ENCODE results near the gene MAGI2.

MAGI2 gene

GRCh38 chr7:79212334-79212733 is 241.1 kb downstream of the MAGI2 start:
- TF ChIP-seq EZH2 (IDR thresholded peaks at IDR 0.05; ENCODE audit: borderline replicate concordance, low read depth, low read length, severe bottlenecking): no peak
- no peak for TF ChIP-seq CTCF (IDR thresholded peaks at IDR 0.05; ENCODE audit: borderline replicate concordance, extremely low read depth, low read length, poor library complexity, severe bottlenecking)
- H3K9me3 ChIP-seq (ENCODE audit: insufficient read depth, low read length, severe bottlenecking): no peaks in the 10 kb centered on the region

GRCh38 chr7:79211724-79212123 is 241.7 kb downstream of the MAGI2 start:
- TF ChIP-seq CTCF (IDR thresholded peaks at IDR 0.05; ENCODE audit: borderline replicate concordance, extremely low read depth, low read length, poor library complexity, severe bottlenecking): no peak
- no peak for TF ChIP-seq EZH2 (IDR thresholded peaks at IDR 0.05; ENCODE audit: borderline replicate concordance, low read depth, low read length, severe bottlenecking)
- Histone ChIP-seq H3K4me3 (ENCODE audit: low read depth in 1 of 2, low read length in 2 of 2) (no peak overlapping the region), H3K4me1 (ENCODE audit: insufficient read depth, low read length) (no peaks in the 10 kb centered on the region), H3K79me2 (ENCODE audit: insufficient read depth, low read length) (no peaks in the 10 kb centered on the region), H2AFZ (ENCODE audit: low read depth, low read length) (no peak overlapping the region), H3K36me3 (ENCODE audit: insufficient read depth, low read length) (no peaks in the 10 kb centered on the region), H4K20me1 (ENCODE audit: insufficient read depth, low read length) (no peaks in the 10 kb centered on the region), H3K4me2 (ENCODE audit: insufficient read depth, low read length) (no peak overlapping the region), H3K27me3 (ENCODE audit: insufficient read depth, low read length, poor library complexity) (no peaks in the 10 kb centered on the region), H3K9me3 (ENCODE audit: insufficient read depth, low read length, severe bottlenecking) (no peaks in the 10 kb centered on the region), H3K27ac (ENCODE audit: low read length) (no peak overlapping the region), H3K9ac (ENCODE audit: low read depth, low read length) (no peak overlapping the region)
- DNase-seq (no peak), ATAC-seq (ENCODE audit: insufficient read depth, low read depth) (no peak)

More at GRCh38 chr7:79212334-79212733, 241.1 kb downstream of the MAGI2 start:
- Histone ChIP-seq H3K27me3 (ENCODE audit: insufficient read depth, low read length, poor library complexity) (no peaks in the 10 kb centered on the region), H3K4me2 (ENCODE audit: insufficient read depth, low read length) (no peak overlapping the region), H3K4me3 (ENCODE audit: low read depth in 1 of 2, low read length in 2 of 2) (no peak overlapping the region), H2AFZ (ENCODE audit: low read depth, low read length) (no peak overlapping the region), H3K4me1 (ENCODE audit: insufficient read depth, low read length) (no peaks in the 10 kb centered on the region), H4K20me1 (ENCODE audit: insufficient read depth, low read length) (no peaks in the 10 kb centered on the region), H3K79me2 (ENCODE audit: insufficient read depth, low read length) (no peaks in the 10 kb centered on the region), H3K9ac (ENCODE audit: low read depth, low read length) (no peak overlapping the region), H3K36me3 (ENCODE audit: insufficient read depth, low read length) (no peaks in the 10 kb centered on the region), H3K27ac (ENCODE audit: low read length) (no peak overlapping the region)
- no peak for DNase-seq
- ATAC-seq (ENCODE audit: insufficient read depth, low read depth): no peak

GRCh38 chr7:79199961-79200360 is 253.5 kb downstream of the MAGI2 start:
- H3K9ac ChIP-seq (ENCODE audit: low read depth, low read length): no peak overlapping the region
- no peaks in the 10 kb centered on the region for H3K4me1 ChIP-seq (ENCODE audit: insufficient read depth, low read length)
- no peaks in the 10 kb centered on the region for H4K20me1 ChIP-seq (ENCODE audit: insufficient read depth, low read length)
- DNase-seq (no peak), ATAC-seq (ENCODE audit: insufficient read depth, low read depth) (no peak)
- no peaks in the 10 kb centered on the region for H3K36me3 ChIP-seq (ENCODE audit: insufficient read depth, low read length)
- H3K4me3 ChIP-seq (ENCODE audit: low read depth in 1 of 2, low read length in 2 of 2): no peak overlapping the region
- no peak overlapping the region for H3K4me2 ChIP-seq (ENCODE audit: insufficient read depth, low read length)
- no peak for TF ChIP-seq EZH2 (IDR thresholded peaks at IDR 0.05; ENCODE audit: borderline replicate concordance, low read depth, low read length, severe bottlenecking)
- no peak for TF ChIP-seq CTCF (IDR thresholded peaks at IDR 0.05; ENCODE audit: borderline replicate concordance, extremely low read depth, low read length, poor library complexity, severe bottlenecking)
- H2AFZ ChIP-seq (ENCODE audit: low read depth, low read length): no peak overlapping the region
- no peaks in the 10 kb centered on the region for H3K9me3 ChIP-seq (ENCODE audit: insufficient read depth, low read length, severe bottlenecking)
- no peak overlapping the region for H3K27ac ChIP-seq (ENCODE audit: low read length)
- no peaks in the 10 kb centered on the region for H3K27me3 ChIP-seq (ENCODE audit: insufficient read depth, low read length, poor library complexity)
- no peaks in the 10 kb centered on the region for H3K79me2 ChIP-seq (ENCODE audit: insufficient read depth, low read length)

- H3K9me3 ChIP-seq (ENCODE audit: insufficient read depth, low read length, severe bottlenecking): no peaks in the 10 kb centered on the region
- H3K9ac ChIP-seq (ENCODE audit: low read depth, low read length): no peak overlapping the region
- no peaks in the 10 kb centered on the region for H3K79me2 ChIP-seq (ENCODE audit: insufficient read depth, low read length)
- ATAC-seq (ENCODE audit: insufficient read depth, low read depth) (no peak), DNase-seq (no peak)
- H3K4me1 ChIP-seq (ENCODE audit: insufficient read depth, low read length): no peaks in the 10 kb centered on the region
- no peaks in the 10 kb centered on the region for H4K20me1 ChIP-seq (ENCODE audit: insufficient read depth, low read length)
- TF ChIP-seq CTCF (IDR thresholded peaks at IDR 0.05; ENCODE audit: borderline replicate concordance, extremely low read depth, low read length, poor library complexity, severe bottlenecking) (no peak), EZH2 (IDR thresholded peaks at IDR 0.05; ENCODE audit: borderline replicate concordance, low read depth, low read length, severe bottlenecking) (no peak)
- H3K27me3 ChIP-seq (ENCODE audit: insufficient read depth, low read length, poor library complexity): no peaks in the 10 kb centered on the region
- H3K27ac ChIP-seq (ENCODE audit: low read length): no peak overlapping the region
- no peak overlapping the region for H2AFZ ChIP-seq (ENCODE audit: low read depth, low read length)
- H3K36me3 ChIP-seq (ENCODE audit: insufficient read depth, low read length): no peaks in the 10 kb centered on the region
- H3K4me2 ChIP-seq (ENCODE audit: insufficient read depth, low read length): no peak overlapping the region
- H3K4me3 ChIP-seq (ENCODE audit: low read depth in 1 of 2, low read length in 2 of 2): no peak overlapping the region
Measured at GRCh38 chr7:79199266-79199665, 254.2 kb downstream of the MAGI2 start.

Data from DND-41 (cell line).